Lower leg skin (tissue), 3 donors: ENCODE results near the gene NCKAP5.

Source experiments
- POLR2A ChIP-seq, 2 donors: fragments of 450-650 bp; IDR thresholded peaks; one replicate each; pipeline ENCODE4 v1.6.1; 2016 to 2017; ENCODE audit warnings: antibody characterized with exemption in 2 of 2, mild to moderate bottlenecking in 1 of 2, moderate library complexity in 1 of 2
- TF ChIP-seq, protein P1 (sequence below), 3 donors: fragments of 450-650 bp; IDR thresholded peaks; one replicate each; pipeline ENCODE4 v1.5.1; 2016; ENCODE audit warnings: antibody characterized with exemption in 3 of 3, mild to moderate bottlenecking in 3 of 3, moderate library complexity in 2 of 3

DNA sequence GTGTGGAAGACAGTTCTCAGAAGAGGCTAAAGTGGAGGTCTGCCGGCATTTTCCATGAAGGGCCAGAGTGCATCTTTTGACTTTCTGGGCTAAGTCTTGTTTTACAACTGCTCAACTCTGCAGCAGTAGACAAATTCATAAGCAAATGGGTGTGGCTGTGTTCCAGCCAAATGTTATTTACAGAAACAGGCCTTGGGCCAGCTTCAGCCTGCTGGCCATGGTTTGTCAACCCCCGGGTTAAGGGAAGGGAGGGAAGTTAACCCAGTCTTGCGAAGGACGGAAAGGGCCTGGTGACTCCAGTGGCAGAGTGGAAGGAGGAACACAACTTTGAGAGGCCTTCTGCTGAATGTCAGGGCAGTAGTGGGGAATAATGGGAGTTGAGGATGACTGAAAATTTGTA lies 34.3 kb upstream of the NCKAP5 start:
- TF ChIP-seq, protein P1, sequence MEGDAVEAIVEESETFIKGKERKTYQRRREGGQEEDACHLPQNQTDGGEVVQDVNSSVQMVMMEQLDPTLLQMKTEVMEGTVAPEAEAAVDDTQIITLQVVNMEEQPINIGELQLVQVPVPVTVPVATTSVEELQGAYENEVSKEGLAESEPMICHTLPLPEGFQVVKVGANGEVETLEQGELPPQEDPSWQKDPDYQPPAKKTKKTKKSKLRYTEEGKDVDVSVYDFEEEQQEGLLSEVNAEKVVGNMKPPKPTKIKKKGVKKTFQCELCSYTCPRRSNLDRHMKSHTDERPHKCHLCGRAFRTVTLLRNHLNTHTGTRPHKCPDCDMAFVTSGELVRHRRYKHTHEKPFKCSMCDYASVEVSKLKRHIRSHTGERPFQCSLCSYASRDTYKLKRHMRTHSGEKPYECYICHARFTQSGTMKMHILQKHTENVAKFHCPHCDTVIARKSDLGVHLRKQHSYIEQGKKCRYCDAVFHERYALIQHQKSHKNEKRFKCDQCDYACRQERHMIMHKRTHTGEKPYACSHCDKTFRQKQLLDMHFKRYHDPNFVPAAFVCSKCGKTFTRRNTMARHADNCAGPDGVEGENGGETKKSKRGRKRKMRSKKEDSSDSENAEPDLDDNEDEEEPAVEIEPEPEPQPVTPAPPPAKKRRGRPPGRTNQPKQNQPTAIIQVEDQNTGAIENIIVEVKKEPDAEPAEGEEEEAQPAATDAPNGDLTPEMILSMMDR (IDR thresholded peaks at IDR 0.05) = no peak
- TF ChIP-seq POLR2A (IDR thresholded peaks at IDR 0.05) = no peak
